ENCODE measurements around the gene FRMD4A.

DNA sequence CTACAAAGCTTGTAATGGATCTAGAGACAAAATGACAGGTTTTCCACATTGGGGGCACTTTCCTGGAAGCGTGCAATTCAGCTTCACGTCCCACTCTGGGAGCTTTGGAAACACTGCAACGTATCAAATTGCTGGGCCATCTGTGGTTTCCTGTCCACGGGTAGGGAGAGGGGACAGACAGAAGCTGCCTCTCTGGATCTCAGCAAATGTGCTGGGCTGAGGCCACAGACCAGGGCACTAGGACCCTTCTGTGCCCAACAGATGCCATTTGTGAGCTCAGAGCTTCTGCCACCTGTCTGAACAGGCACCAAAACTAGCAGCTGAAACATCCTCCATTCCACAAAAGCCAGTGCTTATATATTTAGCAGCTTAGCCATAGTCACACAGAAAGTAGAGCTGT lies 40.9 kb upstream of the FRMD4A start:
- TF ChIP-seq, protein P1, sequence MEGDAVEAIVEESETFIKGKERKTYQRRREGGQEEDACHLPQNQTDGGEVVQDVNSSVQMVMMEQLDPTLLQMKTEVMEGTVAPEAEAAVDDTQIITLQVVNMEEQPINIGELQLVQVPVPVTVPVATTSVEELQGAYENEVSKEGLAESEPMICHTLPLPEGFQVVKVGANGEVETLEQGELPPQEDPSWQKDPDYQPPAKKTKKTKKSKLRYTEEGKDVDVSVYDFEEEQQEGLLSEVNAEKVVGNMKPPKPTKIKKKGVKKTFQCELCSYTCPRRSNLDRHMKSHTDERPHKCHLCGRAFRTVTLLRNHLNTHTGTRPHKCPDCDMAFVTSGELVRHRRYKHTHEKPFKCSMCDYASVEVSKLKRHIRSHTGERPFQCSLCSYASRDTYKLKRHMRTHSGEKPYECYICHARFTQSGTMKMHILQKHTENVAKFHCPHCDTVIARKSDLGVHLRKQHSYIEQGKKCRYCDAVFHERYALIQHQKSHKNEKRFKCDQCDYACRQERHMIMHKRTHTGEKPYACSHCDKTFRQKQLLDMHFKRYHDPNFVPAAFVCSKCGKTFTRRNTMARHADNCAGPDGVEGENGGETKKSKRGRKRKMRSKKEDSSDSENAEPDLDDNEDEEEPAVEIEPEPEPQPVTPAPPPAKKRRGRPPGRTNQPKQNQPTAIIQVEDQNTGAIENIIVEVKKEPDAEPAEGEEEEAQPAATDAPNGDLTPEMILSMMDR (IDR thresholded peaks at IDR 0.05): no peak
- TF ChIP-seq POLR2A (IDR thresholded peaks at IDR 0.05) (no peak), EP300 (IDR thresholded peaks at IDR 0.05) (no peak)
